Thoracic aorta (tissue), 2 donors: Measurements from ENCODE around the gene SMARCAL1. TPM values are rescaled to one million over a fixed set of nuclear protein-coding genes. Genes with fewer than 3 reads are reported as not detected.

Experiments
- ATAC-seq: fragments of 150-250 bp; one replicate; pipeline ENCODE4 v1.8.0; 2017; ENCODE audit warnings: low read depth; ENCODE audit not compliant: insufficient number of reproducible peaks, low FRiP score
- DNase-seq: peaks from one replicate; pipeline ENCODE4 v3.0.0-alpha.2; 2020; ENCODE audit warnings: low spot score
- H3K27ac ChIP-seq, 2 donors: fragments of 200-600 bp; sonication (generic); 1 replicate in 1 of 2; 2 replicates in 1 of 2; pipeline ENCODE4 v1.5.1; 2016; ENCODE audit warnings: mild to moderate bottlenecking in 2 of 2, moderate library complexity in 2 of 2
- H3K27me3 ChIP-seq: fragments of 200-600 bp; sonication (generic); replicated peaks from 2 replicates; pipeline ENCODE4 v1.6.0; 2016; ENCODE audit warnings: mild to moderate bottlenecking; ENCODE audit not compliant: insufficient read depth
- H3K36me3 ChIP-seq: fragments of 200-600 bp; sonication (generic); one replicate; pipeline ENCODE4 v1.5.1; 2016
- H3K4me1 ChIP-seq, 2 donors: fragments of 200-600 bp; sonication (generic); 1 replicate in 1 of 2; 2 replicates in 1 of 2; pipeline versions ENCODE4 v1.5.1 to v1.6.0; 2016; ENCODE audit warnings: low read depth in 2 of 2, mild to moderate bottlenecking in 1 of 2; ENCODE audit not compliant: control insufficient read depth in 1 of 2
- H3K4me3 ChIP-seq: fragments of 200-600 bp; sonication (generic); 2 replicates; pipeline ENCODE4 v1.5.1; 2016; ENCODE audit warnings: mild to moderate bottlenecking
- H3K9me3 ChIP-seq: fragments of 200-600 bp; sonication (generic); 2 replicates; pipeline ENCODE4 v1.5.1; 2016
- total RNA-seq, 2 donors: library from RNA; depleted of rRNA; stranded (reverse); fragments of >200 nt; gene quantifications; one replicate each; pipeline versions ENCODE4 v1.1.0 to v1.2.3, GENCODE V29; 2016
- TF ChIP-seq, protein P1 (sequence below): fragments of 200-600 bp; sonication (generic); IDR thresholded peaks from one replicate; pipeline ENCODE4 v1.5.1; 2019; ENCODE audit warnings: antibody characterized with exemption

Gene SMARCAL1
- total RNA-seq, 2 donors from 2014 or later, result 22.1 to 28.4 TPM

DNA sequence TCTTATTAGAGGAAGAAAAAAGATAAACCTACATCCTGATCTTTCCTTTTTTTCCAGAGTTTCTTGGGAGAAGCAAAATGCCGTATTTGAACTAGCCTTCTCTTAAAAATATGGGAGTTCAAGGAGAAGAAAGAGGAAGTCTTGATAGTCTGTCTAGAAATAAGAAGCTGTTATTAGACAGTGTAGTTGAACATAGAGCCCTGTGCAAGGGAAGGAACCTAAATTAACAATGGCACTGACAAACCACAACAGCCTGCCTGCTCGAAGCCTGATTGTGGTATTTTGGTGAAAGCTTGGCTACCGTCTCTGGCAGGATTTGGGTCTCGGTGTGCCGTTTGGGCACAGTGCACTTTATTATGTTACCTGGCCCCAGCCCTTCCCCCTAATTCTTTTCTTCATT, 17.1 kb downstream of the SMARCAL1 start:
- no peak overlapping the region for H3K27ac ChIP-seq
- DNase-seq, result no peak
- no peaks in the 10 kb centered on the region for H3K27me3 ChIP-seq
- no peak for ATAC-seq
- H3K36me3 ChIP-seq, result peaks cover 63% of the 10 kb centered on the region
- H3K4me3 ChIP-seq, result no peak overlapping the region
- no peaks in the 10 kb centered on the region for H3K9me3 ChIP-seq
- H3K4me1 ChIP-seq, result no peaks in the 10 kb centered on the region
- TF ChIP-seq, protein P1, sequence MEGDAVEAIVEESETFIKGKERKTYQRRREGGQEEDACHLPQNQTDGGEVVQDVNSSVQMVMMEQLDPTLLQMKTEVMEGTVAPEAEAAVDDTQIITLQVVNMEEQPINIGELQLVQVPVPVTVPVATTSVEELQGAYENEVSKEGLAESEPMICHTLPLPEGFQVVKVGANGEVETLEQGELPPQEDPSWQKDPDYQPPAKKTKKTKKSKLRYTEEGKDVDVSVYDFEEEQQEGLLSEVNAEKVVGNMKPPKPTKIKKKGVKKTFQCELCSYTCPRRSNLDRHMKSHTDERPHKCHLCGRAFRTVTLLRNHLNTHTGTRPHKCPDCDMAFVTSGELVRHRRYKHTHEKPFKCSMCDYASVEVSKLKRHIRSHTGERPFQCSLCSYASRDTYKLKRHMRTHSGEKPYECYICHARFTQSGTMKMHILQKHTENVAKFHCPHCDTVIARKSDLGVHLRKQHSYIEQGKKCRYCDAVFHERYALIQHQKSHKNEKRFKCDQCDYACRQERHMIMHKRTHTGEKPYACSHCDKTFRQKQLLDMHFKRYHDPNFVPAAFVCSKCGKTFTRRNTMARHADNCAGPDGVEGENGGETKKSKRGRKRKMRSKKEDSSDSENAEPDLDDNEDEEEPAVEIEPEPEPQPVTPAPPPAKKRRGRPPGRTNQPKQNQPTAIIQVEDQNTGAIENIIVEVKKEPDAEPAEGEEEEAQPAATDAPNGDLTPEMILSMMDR, result no peak

DNA sequence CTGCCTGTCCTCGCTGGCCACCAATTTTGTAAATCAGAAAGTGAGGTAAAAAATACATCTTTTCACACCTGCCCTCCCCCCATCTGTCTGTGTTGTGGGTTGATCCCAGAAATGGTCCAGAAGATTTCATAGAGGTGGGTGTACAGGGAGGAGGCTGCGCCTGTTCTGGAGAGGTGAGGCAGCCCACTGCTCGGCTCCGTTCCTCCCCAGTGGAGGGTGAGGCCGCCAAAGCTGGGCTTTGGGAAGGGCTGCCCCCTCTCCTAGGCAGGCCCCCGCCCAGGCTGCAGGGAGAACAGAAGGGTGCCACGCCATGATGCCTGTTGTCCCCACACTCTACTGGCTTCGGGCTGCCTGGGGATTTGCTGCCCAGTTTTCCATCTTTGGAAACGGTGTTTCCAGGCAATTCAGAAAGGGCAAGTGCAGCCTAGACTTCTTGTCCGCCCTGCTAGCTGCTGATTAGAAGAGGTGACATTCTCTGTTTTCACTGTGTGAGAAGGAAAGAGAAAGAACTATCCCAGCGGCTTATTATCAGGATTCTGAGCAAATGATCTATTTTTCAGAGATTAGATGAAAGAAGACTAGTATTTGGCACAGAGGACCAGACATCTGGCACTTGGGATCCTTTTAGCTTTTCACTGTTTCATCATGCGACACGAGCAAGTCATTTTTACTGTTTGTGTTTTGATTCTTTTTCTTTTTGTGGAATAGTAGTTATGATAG, 18.7 kb downstream of the SMARCAL1 start:
- TF ChIP-seq, protein P1, result no peak
- Histone ChIP-seq H3K27ac (no peak overlapping the region), H3K36me3 (peaks cover 63% of the 10 kb centered on the region), H3K9me3 (no peaks in the 10 kb centered on the region), H3K4me1 (no peaks in the 10 kb centered on the region), H3K4me3 (no peak overlapping the region), H3K27me3 (no peaks in the 10 kb centered on the region)
- ATAC-seq (no peak), DNase-seq (no peak)

DNA sequence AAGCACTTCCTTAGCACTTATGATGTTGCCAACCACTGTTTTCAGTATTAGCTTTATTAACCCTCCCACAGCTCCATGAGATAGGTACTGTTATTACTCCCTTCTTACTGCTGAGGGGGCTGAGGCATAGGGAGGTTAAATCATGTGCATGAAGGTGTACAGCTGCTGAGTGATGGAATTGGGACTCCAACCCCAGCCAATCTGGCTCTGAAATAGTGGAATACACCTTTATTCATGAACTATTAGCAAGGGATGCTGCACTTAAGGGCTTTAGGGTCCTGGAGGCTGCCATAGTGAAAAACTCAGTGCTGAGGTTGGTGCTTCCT, 19.2 kb downstream of the SMARCAL1 start:
- ATAC-seq (no peak), DNase-seq (no peak)
- no peaks in the 10 kb centered on the region for H3K27me3 ChIP-seq
- TF ChIP-seq, protein P1, result no peak
- H3K36me3 ChIP-seq, result peaks cover 68% of the 10 kb centered on the region
- no peaks in the 10 kb centered on the region for H3K9me3 ChIP-seq
- H3K27ac ChIP-seq, result no peak overlapping the region
- no peaks in the 10 kb centered on the region for H3K4me1 ChIP-seq
- no peak overlapping the region for H3K4me3 ChIP-seq

DNA sequence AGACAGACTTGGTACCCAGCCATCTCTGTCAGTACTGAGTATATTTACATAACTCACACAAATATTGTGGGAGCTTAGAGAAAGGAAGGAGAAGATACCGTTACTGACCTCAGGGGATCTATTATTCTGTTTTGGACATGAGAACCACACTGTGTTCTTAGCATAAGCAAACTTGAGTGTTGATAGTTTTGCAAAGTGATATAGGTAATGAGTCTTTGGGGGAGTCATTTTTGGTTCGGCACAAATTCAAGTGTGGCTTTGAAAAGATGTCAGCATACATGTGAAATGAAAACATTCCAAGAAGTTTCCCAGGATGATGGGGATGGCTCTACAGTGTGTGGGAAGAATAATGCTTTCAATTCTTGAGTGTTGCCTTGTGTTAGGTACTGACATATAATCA, 24.1 kb downstream of the SMARCAL1 start:
- TF ChIP-seq, protein P1, result no peak
- no peak for DNase-seq
- ATAC-seq, result no peak
- Histone ChIP-seq H3K27me3 (no peaks in the 10 kb centered on the region), H3K4me1 (no peaks in the 10 kb centered on the region), H3K9me3 (no peaks in the 10 kb centered on the region), H3K4me3 (no peak overlapping the region), H3K36me3 (peaks cover 45% of the 10 kb centered on the region), H3K27ac (no peak overlapping the region)

DNA sequence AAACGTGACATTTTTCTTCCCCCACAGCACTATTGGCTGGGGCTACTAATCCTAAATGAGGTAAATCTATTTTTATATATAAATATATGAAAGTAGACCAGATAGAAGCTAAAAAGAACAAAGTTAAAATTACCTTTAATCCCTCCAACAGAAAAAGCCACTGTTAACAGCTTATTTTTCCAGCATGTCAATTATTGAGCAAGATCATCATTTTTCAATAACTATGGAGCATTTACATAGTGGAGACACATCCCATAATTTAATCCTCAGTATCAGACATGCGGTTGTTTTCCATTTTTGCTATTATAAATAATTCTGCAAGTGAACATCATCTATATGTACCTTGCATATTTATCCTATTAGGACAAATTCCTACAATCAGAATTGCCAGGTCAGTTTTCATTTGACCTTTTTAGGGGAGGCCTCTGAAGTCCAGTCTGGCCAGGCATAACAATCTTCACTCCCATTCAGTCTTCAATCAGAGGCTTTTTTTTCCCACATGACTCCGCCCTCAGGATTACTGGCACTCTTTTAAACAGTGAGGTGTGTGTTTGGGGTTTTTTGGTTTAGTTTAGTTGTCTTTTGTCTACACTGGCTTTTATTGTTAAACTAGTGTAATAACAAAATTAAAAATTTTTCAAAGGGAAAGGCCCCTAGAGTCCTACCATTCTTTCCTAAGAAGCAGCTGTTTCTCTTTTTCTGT, 29.2 kb downstream of the SMARCAL1 start:
- H3K36me3 ChIP-seq, result peaks cover 12% of the 10 kb centered on the region

More for the DNA sequence above, 29.2 kb downstream of the SMARCAL1 start:
- TF ChIP-seq, protein P1, result no peak
- Histone ChIP-seq H3K27me3 (no peaks in the 10 kb centered on the region), H3K4me3 (no peak overlapping the region), H3K9me3 (no peaks in the 10 kb centered on the region), H3K27ac (no peak overlapping the region), H3K4me1 (no peaks in the 10 kb centered on the region)
- DNase-seq (no peak), ATAC-seq (no peak)
